Skeletal muscle satellite cell (primary cell): ENCODE measurements around the gene IFI30. TPM values are rescaled to one million over a fixed set of nuclear protein-coding genes. Genes with fewer than 3 reads are reported as not detected.
A peak's percentile ranks its signal among the peaks of the same experiment; 100 is the strongest.

ENCODE experiments used
- H3K27me3 ChIP-seq: 2 replicates; pipeline ENCODE4 v1.7.0; 2013; ENCODE audit warnings: low read length; ENCODE audit not compliant: control insufficient read depth, insufficient read depth
- H3K36me3 ChIP-seq: 2 replicates; pipeline ENCODE4 v1.7.0; 2013; ENCODE audit warnings: mild to moderate bottlenecking, control low read depth, low read length; ENCODE audit not compliant: insufficient read depth
- H3K4me1 ChIP-seq: 2 replicates; pipeline ENCODE4 v1.7.0; 2013; ENCODE audit warnings: low read length; ENCODE audit not compliant: control insufficient read depth, insufficient read depth
- H3K4me2 ChIP-seq: 2 replicates; pipeline ENCODE4 v1.7.0; 2013; ENCODE audit warnings: mild to moderate bottlenecking, low read length
- H3K4me3 ChIP-seq: 2 replicates; pipeline ENCODE4 v1.7.0; 2013; ENCODE audit warnings: low read length
- H3K9ac ChIP-seq: 2 replicates; pipeline ENCODE4 v1.7.0; 2013; ENCODE audit warnings: mild to moderate bottlenecking, low read depth, low read length, moderate library complexity
- H3K9me3 ChIP-seq: replicated peaks from 2 replicates; pipeline ENCODE4 v1.7.0; 2013; ENCODE audit warnings: mild to moderate bottlenecking, control low read depth, low read length
- small RNA-seq: library from RNA; depleted of rRNA; stranded (forward); fragments of <200 nt; gene quantifications from one replicate; pipeline ENCODE3, GENCODE V24; 2012

The IFI30 gene

GRCh38 chr19:18221815-18222725 is 48.5 kb downstream of the IFI30 start:
- Histone ChIP-seq H3K36me3 (no peaks in the 10 kb centered on the region), H3K9ac (no peak overlapping the region), H3K27me3 (peaks cover 25% of the 10 kb centered on the region), H3K4me1 (peaks cover 16% of the 10 kb centered on the region), H3K4me2 (no peak overlapping the region), H3K4me3 (no peak overlapping the region), H3K9me3 (no peaks in the 10 kb centered on the region)

- Histone ChIP-seq H3K4me1 (peaks cover 16% of the 10 kb centered on the region), H3K9ac (peak overlapping the region; percentile 49), H3K36me3 (no peaks in the 10 kb centered on the region), H3K4me2 (peak overlapping the region; percentile 85), H3K4me3 (peak overlapping the region; percentile 68), H3K27me3 (peaks cover 35% of the 10 kb centered on the region), H3K9me3 (no peaks in the 10 kb centered on the region)
Observed at GRCh38 chr19:18223860-18224524, 50.4 kb downstream of the IFI30 start.

DNA sequence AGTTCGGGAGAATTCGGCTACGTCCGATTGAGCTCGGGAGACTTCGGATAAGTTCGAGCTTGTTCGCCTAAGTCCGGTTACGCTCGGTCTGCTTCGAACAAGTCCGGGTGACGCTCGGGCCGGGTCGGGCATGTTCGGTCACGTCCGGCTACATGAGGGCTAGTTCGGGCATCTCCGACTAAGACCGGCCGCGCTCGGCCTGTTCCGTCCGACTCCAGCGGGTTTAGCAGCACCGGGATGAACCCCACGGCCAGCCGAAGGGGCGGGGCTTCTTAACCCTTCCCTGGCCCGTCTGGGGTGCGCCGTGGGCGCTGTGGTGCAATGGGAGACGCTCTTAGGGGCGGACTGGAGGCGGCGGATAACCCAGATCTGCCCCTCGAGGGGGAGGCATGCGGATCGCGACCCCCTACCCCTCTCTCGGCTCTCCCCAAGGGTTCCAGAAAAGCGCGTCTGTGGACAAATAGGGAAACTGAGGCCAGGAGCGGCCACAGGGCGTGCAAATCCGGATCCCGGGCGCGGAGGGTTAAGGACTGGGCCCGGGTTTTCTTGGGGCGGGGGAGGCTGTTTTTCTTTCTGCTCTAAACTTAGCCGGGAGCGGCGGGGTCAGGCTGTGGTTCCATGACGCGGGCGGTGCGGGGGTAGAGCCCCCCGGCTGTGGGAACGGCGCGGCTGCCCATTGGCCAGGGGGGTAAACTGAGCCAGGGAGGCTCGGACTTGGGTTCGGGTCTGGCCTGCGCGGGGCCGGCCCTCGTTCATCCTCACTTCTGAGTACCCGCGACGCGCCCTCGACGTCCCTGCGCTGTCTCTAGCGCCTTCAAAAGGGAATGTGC is 51.1 kb downstream of the IFI30 start:
- Histone ChIP-seq H3K27me3 (peaks cover 38% of the 10 kb centered on the region), H3K9me3 (no peaks in the 10 kb centered on the region), H3K4me3 (peak overlapping the region; percentile 68), H3K36me3 (no peaks in the 10 kb centered on the region), H3K4me1 (peaks cover 16% of the 10 kb centered on the region), H3K4me2 (peak overlapping the region; percentile 85), H3K9ac (peak overlapping the region; percentile 78)

DNA sequence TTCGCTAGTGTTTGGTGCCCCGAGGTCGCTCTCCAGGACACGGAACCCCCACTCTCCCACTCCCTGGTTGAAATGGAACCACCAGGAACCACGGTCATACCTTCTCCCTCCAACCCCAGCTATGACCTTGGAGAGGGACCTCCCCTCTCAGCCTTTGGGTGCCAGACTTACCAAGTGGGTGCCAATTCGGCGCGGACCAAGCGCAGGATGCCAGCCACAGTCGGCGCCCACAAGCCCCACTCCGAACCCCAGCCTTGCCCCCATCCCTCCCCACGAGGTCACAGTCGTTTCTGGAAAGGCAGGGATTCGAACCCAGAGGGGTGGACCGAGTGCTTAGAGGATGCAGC is 51.7 kb downstream of the IFI30 start:
- no peak overlapping the region for H3K9ac ChIP-seq

DNA sequence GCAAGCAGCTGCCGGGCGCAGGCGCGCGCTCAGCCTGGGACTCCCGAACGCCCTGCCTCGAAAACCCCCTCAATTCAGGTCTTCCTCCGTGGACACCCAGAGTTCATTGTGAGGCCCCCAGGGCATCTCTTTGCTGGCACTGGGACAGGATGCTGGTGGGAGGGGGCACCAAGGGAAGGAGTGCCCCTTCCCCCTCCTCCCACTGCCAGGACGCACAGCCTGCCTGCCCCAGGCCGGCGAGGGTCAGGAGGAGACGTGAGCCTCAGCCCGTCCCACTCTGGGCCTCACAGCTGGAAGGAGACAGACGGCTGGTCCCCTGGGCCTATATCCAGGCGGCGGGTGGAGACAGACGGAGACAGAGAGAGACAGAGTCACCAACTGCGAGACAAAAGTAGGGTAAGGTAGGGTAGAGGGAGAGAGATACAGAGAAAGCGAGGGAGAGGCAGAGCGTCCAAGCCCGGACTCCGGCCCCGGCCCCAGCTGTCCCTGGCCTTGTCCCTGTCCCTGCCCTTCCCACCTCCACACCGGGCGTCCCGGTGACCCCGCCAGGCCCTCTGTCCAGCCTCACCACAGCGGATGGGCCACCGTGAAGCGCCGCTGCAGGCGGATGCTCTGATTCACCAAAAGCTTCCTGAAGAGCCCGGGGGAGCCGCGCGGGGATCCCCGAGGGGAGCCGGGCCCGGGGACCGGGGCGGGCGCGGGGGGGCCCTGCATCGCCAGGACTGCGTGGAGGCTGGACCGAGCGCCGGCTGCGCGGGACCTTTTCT is 52.3 kb downstream of the IFI30 start, which contains the start of gene PDE4C:
PDE4C (minus strand) TSS at position 737 of the 767 bp plus-strand sequence; CDS start at position 714, 23 bp downstream.
- Histone ChIP-seq H3K4me3 (no peak within 1 kb of the TSS), H3K36me3 (no peaks in the 10 kb centered on the region), H3K4me1 (peaks cover 16% of the 10 kb centered on the region), H3K9me3 (no peaks in the 10 kb centered on the region), H3K9ac (no peak within 1 kb of the TSS), H3K4me2 (peak within 1 kb of the TSS; percentile 85), H3K27me3 (peaks cover 43% of the 10 kb centered on the region)

More for the DNA sequence above, 51.7 kb downstream of the IFI30 start:
- peak overlapping the region; percentile 85 for H3K4me2 ChIP-seq
- H3K36me3 ChIP-seq, result no peaks in the 10 kb centered on the region
- H3K27me3 ChIP-seq, result peaks cover 42% of the 10 kb centered on the region
- H3K4me3 ChIP-seq, result no peak overlapping the region
- peaks cover 16% of the 10 kb centered on the region for H3K4me1 ChIP-seq
- no peaks in the 10 kb centered on the region for H3K9me3 ChIP-seq

- peaks cover 46% of the 10 kb centered on the region for H3K27me3 ChIP-seq
- no peak overlapping the region for H3K4me2 ChIP-seq
Observed at GRCh38 chr19:18226956-18227780, 53.6 kb downstream of the IFI30 start.

More at GRCh38 chr19:18226956-18227780, 53.6 kb downstream of the IFI30 start:
- Histone ChIP-seq H3K9me3 (no peaks in the 10 kb centered on the region), H3K36me3 (no peaks in the 10 kb centered on the region), H3K9ac (no peak overlapping the region), H3K4me1 (peaks cover 16% of the 10 kb centered on the region), H3K4me3 (no peak overlapping the region)

Small RNA genes within 50 kb of the gene (small RNA-seq; reads per million reads assigned to genes)
- gene IFI30, result not detected
